Measurements from ENCODE around the gene ZSCAN1. TPM values are rescaled to one million over a fixed set of nuclear protein-coding genes. Genes with fewer than 3 reads are reported as not detected.

The ZSCAN1 gene
- total RNA-seq, 1 donor, result 0.36 TPM

- H3K4me1 ChIP-seq (ENCODE audit: insufficient read depth, low read length), result no peaks in the 10 kb centered on the region
- no peak overlapping the region for H3K4me3 ChIP-seq (ENCODE audit: insufficient read depth, low read length)
- H3K4me2 ChIP-seq (ENCODE audit: insufficient read depth, low read length), result no peak overlapping the region
- no peak overlapping the region for H3K27ac ChIP-seq (ENCODE audit: low read depth, low read length)
- H2AFZ ChIP-seq (ENCODE audit: low read length), result no peak overlapping the region
- no peaks in the 10 kb centered on the region for H3K36me3 ChIP-seq (ENCODE audit: insufficient read depth, low read length)
- TF ChIP-seq, protein P1, sequence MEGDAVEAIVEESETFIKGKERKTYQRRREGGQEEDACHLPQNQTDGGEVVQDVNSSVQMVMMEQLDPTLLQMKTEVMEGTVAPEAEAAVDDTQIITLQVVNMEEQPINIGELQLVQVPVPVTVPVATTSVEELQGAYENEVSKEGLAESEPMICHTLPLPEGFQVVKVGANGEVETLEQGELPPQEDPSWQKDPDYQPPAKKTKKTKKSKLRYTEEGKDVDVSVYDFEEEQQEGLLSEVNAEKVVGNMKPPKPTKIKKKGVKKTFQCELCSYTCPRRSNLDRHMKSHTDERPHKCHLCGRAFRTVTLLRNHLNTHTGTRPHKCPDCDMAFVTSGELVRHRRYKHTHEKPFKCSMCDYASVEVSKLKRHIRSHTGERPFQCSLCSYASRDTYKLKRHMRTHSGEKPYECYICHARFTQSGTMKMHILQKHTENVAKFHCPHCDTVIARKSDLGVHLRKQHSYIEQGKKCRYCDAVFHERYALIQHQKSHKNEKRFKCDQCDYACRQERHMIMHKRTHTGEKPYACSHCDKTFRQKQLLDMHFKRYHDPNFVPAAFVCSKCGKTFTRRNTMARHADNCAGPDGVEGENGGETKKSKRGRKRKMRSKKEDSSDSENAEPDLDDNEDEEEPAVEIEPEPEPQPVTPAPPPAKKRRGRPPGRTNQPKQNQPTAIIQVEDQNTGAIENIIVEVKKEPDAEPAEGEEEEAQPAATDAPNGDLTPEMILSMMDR (IDR thresholded peaks at IDR 0.05; ENCODE audit: extremely low read depth, low read depth, low read length), result no peak
- H4K20me1 ChIP-seq (ENCODE audit: insufficient read depth, low read length), result no peaks in the 10 kb centered on the region
- no peaks in the 10 kb centered on the region for H3K79me2 ChIP-seq (ENCODE audit: insufficient read depth, low read length)
- DNase-seq (ENCODE audit: insufficient read length, low spot score, missing footprints), result peak; percentile 50
- no peaks in the 10 kb centered on the region for H3K9me3 ChIP-seq (ENCODE audit: low read depth, low read length)
- no peaks in the 10 kb centered on the region for H3K27me3 ChIP-seq (ENCODE audit: insufficient read depth, low read length)
Measured at GRCh38 chr19:58020129-58020528, 13.7 kb upstream of the ZSCAN1 start.

DNA sequence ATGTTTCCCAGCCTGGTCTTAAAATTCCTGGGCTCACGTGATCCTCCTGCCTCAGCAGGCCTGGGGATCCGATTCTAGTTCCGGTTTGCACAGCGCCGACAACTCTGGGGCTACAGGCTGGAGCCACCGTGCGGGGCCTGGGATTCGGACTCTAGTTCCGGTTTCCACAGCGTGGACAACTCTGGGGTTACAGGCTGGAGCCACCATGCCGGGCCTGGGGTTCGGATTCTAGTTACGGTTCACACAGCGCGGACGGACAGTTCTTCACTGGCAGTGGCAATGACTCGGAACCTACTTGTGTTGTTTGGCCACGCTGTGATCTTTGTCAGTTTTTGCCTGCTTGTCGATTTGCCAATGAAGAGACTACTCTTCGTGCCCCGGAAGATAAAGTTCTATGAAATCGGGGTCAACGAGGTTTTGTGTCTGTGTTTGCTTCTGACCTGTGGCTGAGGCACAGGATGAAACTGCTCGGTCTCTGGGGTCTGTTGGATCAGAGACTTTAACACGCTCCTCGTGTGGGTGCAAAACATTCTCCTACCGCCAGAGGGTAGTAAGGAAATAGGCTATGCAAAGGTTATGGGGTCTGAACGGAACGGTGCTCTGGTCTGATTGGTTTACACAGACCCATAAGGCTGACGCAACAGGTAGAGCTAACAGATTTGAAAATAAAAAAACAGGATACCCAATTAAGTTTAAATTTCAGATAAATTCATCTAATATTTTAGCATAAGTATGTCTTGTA, 12.1 kb upstream of the ZSCAN1 start:
- Histone ChIP-seq H3K9me3 (ENCODE audit: low read depth, low read length) (no peaks in the 10 kb centered on the region), H3K27ac (ENCODE audit: low read depth, low read length) (no peak overlapping the region), H3K36me3 (ENCODE audit: insufficient read depth, low read length) (no peaks in the 10 kb centered on the region), H3K4me2 (ENCODE audit: insufficient read depth, low read length) (no peak overlapping the region), H3K4me3 (ENCODE audit: insufficient read depth, low read length) (no peak overlapping the region), H2AFZ (ENCODE audit: low read length) (peak overlapping the region; percentile 70), H4K20me1 (ENCODE audit: insufficient read depth, low read length) (no peaks in the 10 kb centered on the region), H3K27me3 (ENCODE audit: insufficient read depth, low read length) (no peaks in the 10 kb centered on the region), H3K4me1 (ENCODE audit: insufficient read depth, low read length) (no peaks in the 10 kb centered on the region), H3K79me2 (ENCODE audit: insufficient read depth, low read length) (no peaks in the 10 kb centered on the region)
- DNase-seq (ENCODE audit: insufficient read length, low spot score, missing footprints), result peak; percentile 81
- TF ChIP-seq, protein P1 (IDR thresholded peaks at IDR 0.05; ENCODE audit: extremely low read depth, low read depth, low read length), result peak; percentile 58

DNA sequence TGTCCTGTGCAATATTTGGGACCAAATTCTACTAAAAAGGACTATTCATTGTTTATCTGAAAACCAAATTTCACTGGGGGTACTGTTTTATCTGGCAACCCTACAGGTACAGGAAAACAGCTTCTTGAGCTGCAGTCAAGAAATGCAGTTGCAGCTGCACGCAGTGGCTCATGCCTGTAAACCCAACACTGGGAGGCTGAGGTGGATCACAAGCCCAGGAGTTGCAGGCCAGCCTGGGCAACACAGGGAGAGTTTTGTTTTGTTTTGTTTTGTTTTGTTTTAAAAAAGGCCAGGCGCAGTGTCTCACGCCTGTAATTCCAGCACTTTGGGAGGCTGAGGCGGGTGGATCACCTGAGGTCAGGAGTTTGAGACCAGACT, 11.6 kb upstream of the ZSCAN1 start:
- Histone ChIP-seq H3K4me2 (ENCODE audit: insufficient read depth, low read length) (no peak overlapping the region), H3K27me3 (ENCODE audit: insufficient read depth, low read length) (no peaks in the 10 kb centered on the region), H3K79me2 (ENCODE audit: insufficient read depth, low read length) (no peaks in the 10 kb centered on the region), H4K20me1 (ENCODE audit: insufficient read depth, low read length) (no peaks in the 10 kb centered on the region), H3K9me3 (ENCODE audit: low read depth, low read length) (no peaks in the 10 kb centered on the region), H3K36me3 (ENCODE audit: insufficient read depth, low read length) (no peaks in the 10 kb centered on the region), H3K4me1 (ENCODE audit: insufficient read depth, low read length) (no peaks in the 10 kb centered on the region), H3K27ac (ENCODE audit: low read depth, low read length) (no peak overlapping the region), H2AFZ (ENCODE audit: low read length) (no peak overlapping the region), H3K4me3 (ENCODE audit: insufficient read depth, low read length) (no peak overlapping the region)
- DNase-seq (ENCODE audit: insufficient read length, low spot score, missing footprints), result no peak
- TF ChIP-seq, protein P1 (IDR thresholded peaks at IDR 0.05; ENCODE audit: extremely low read depth, low read depth, low read length), result no peak

GRCh38 chr19:58024661-58025060, 9.2 kb upstream of the ZSCAN1 start:
- H3K4me1 ChIP-seq (ENCODE audit: insufficient read depth, low read length), result no peaks in the 10 kb centered on the region
- no peaks in the 10 kb centered on the region for H3K36me3 ChIP-seq (ENCODE audit: insufficient read depth, low read length)
- H3K4me3 ChIP-seq (ENCODE audit: insufficient read depth, low read length), result no peak overlapping the region
- no peaks in the 10 kb centered on the region for H3K79me2 ChIP-seq (ENCODE audit: insufficient read depth, low read length)
- no peak overlapping the region for H3K4me2 ChIP-seq (ENCODE audit: insufficient read depth, low read length)
- peak; percentile 62 for DNase-seq (ENCODE audit: insufficient read length, low spot score, missing footprints)
- H3K27ac ChIP-seq (ENCODE audit: low read depth, low read length), result no peak overlapping the region
- TF ChIP-seq, protein P1 (IDR thresholded peaks at IDR 0.05; ENCODE audit: extremely low read depth, low read depth, low read length), result no peak
- H2AFZ ChIP-seq (ENCODE audit: low read length), result no peak overlapping the region
- no peaks in the 10 kb centered on the region for H4K20me1 ChIP-seq (ENCODE audit: insufficient read depth, low read length)
- H3K27me3 ChIP-seq (ENCODE audit: insufficient read depth, low read length), result no peaks in the 10 kb centered on the region
- no peaks in the 10 kb centered on the region for H3K9me3 ChIP-seq (ENCODE audit: low read depth, low read length)
